Endometrium (tissue), 2 donors: ENCODE data around the gene GSTA5.
"Not testable (repeated sequence)": the region's sequence is repeated elsewhere in the genome, so short reads cannot be mapped to it uniquely, and the experiment has no call there.

Experiments
- FAIRE-seq: peaks from 2 replicates; lab custom pipeline; 2012; peaks lifted over from hg19 to GRCh38; lab: Jason Lieb, UNC
- donor health status: control.
- donor health status: control.

GSTA5 gene

GRCh38 chr6:52834481-52834880, 6.1 kb downstream of the GSTA5 start:
- FAIRE-seq, result no peak

- not testable (repeated sequence) for FAIRE-seq
Measured at GRCh38 chr6:52830869-52831268, 9.7 kb downstream of the GSTA5 start.

GRCh38 chr6:52829046-52829817, 11.4 kb downstream of the GSTA5 start:
- FAIRE-seq, result no peak

- not testable (repeated sequence) for FAIRE-seq
Measured at GRCh38 chr6:52828621-52829020, 12.0 kb downstream of the GSTA5 start.

- FAIRE-seq, result not testable (repeated sequence)
Measured at GRCh38 chr6:52827073-52827783, 13.4 kb downstream of the GSTA5 start.

- no peak for FAIRE-seq
Measured at GRCh38 chr6:52826513-52826912, 14.1 kb downstream of the GSTA5 start.

GRCh38 chr6:52825900-52826459, 14.6 kb downstream of the GSTA5 start:
- FAIRE-seq, result not testable (repeated sequence)

- FAIRE-seq, result not testable (repeated sequence)
Measured at GRCh38 chr6:52825270-52825793, 15.3 kb downstream of the GSTA5 start.

- no peak for FAIRE-seq
Measured at GRCh38 chr6:52821842-52822241, 18.8 kb downstream of the GSTA5 start.

- FAIRE-seq, result no peak
Measured at GRCh38 chr6:52820198-52820597, 20.4 kb downstream of the GSTA5 start.

GRCh38 chr6:52815167-52816092, 25.2 kb downstream of the GSTA5 start:
- no peak for FAIRE-seq

- FAIRE-seq, result not testable (repeated sequence)
Measured at GRCh38 chr6:52814545-52814944, 26.1 kb downstream of the GSTA5 start.

GRCh38 chr6:52809777-52810176, 30.8 kb downstream of the GSTA5 start:
- not testable (repeated sequence) for FAIRE-seq

- FAIRE-seq, result no peak
Measured at GRCh38 chr6:52808660-52809059, 32.0 kb downstream of the GSTA5 start.

GRCh38 chr6:52803668-52804255, 36.9 kb downstream of the GSTA5 start, which contains the start of gene GSTA1:
TSS of gene GSTA1 (minus strand) at chr6:52803816. CDS start at chr6:52799267, 4,549 bp downstream.
- FAIRE-seq, result not testable (repeated sequence)

GRCh38 chr6:52802806-52803205, 37.8 kb downstream of the GSTA5 start:
- FAIRE-seq, result no peak

- FAIRE-seq, result no peak
Measured at GRCh38 chr6:52801188-52801841, 39.3 kb downstream of the GSTA5 start.

- not testable (repeated sequence) for FAIRE-seq
Measured at GRCh38 chr6:52799272-52799671, 41.3 kb downstream of the GSTA5 start.

- not testable (repeated sequence) for FAIRE-seq
Measured at GRCh38 chr6:52794366-52794765, 46.2 kb downstream of the GSTA5 start.

GRCh38 chr6:52790861-52791260, 49.8 kb downstream of the GSTA5 start:
- no peak for FAIRE-seq

- not testable (repeated sequence) for FAIRE-seq
Measured at GRCh38 chr6:52789658-52790057, 51.0 kb downstream of the GSTA5 start.
